HG03342 (cell line): Measurements from ENCODE around the gene DNAJC13.

Experiments used
- ATAC-seq: cut with Tn5 transposase; IDR thresholded peaks from one replicate; pipeline ENCODE4 v1.9.1; 2021; ENCODE audit warnings: mild to moderate bottlenecking, moderate library complexity; ENCODE audit not compliant: unreplicated experiment

Gene DNAJC13

DNA sequence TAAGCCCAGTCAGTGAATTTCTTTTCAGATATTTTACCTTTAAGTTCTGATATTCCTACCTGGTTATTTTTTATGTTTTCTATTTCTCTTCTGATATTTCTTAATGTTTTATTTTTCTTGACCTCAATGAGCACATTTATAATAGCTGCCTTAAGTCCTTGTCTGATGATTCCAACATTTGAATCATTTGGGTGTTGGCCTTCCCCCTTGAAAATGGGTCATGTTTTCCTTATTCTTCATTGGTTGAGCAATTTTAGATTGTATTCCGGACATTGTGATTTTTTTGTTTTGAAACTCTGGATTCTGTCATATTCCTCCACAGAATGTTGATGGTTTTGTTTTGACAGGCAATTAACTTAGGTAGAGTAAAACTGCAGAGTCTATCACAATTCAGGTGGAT is 170.1 kb downstream of the DNAJC13 start:
- no peak for ATAC-seq
